Tongue (tissue), 2 donors: Measurements from ENCODE around the gene CCBE1. TPM values are rescaled to one million over a fixed set of nuclear protein-coding genes. Genes with fewer than 3 reads are reported as not detected.
"Not testable (repeated sequence)": the region's sequence is repeated elsewhere in the genome, so short reads cannot be mapped to it uniquely, and the experiment has no call there.

Experiments used
- DNase-seq: peaks from one replicate; pipeline ENCODE4 v3.0.0-alpha.2; 2015
- total RNA-seq: library from RNA; depleted of rRNA; stranded (reverse); fragments of >200 nt; gene quantifications from one replicate; pipeline ENCODE4 v1.2.3, GENCODE V29; 2014

The CCBE1 gene
- 5.3 TPM for total RNA-seq

GRCh38 chr18:59697236-59697932 is at the start of gene CCBE1:
Gene CCBE1 (minus strand): TSS chr18:59697423.
- DNase-seq, result peak; percentile 76

GRCh38 chr18:59744271-59744721 is 47.1 kb upstream of the CCBE1 start:
- DNase-seq, result no peak

GRCh38 chr18:59743566-59743965 is 46.3 kb upstream of the CCBE1 start:
- no peak for DNase-seq

GRCh38 chr18:59742325-59743111 is 45.3 kb upstream of the CCBE1 start:
- no peak for DNase-seq

GRCh38 chr18:59740141-59740540 is 42.9 kb upstream of the CCBE1 start:
- DNase-seq, result no peak

GRCh38 chr18:59737776-59738300 is 40.6 kb upstream of the CCBE1 start:
- DNase-seq, result no peak

GRCh38 chr18:59737335-59737734 is 40.1 kb upstream of the CCBE1 start:
- DNase-seq, result not testable (repeated sequence)

- no peak for DNase-seq
Measured at GRCh38 chr18:59736061-59736460, 38.8 kb upstream of the CCBE1 start.

- DNase-seq, result no peak
Measured at GRCh38 chr18:59735269-59735860, 38.1 kb upstream of the CCBE1 start.

- DNase-seq, result no peak
Measured at GRCh38 chr18:59733421-59733820, 36.2 kb upstream of the CCBE1 start.

- no peak for DNase-seq
Measured at GRCh38 chr18:59730896-59731295, 33.7 kb upstream of the CCBE1 start.

- DNase-seq, result no peak
Measured at GRCh38 chr18:59729781-59730180, 32.6 kb upstream of the CCBE1 start.

GRCh38 chr18:59728816-59729215 is 31.6 kb upstream of the CCBE1 start:
- DNase-seq, result peak; percentile 32

- no peak for DNase-seq
Measured at GRCh38 chr18:59725142-59725541, 27.9 kb upstream of the CCBE1 start.

GRCh38 chr18:59724103-59724502 is 26.9 kb upstream of the CCBE1 start:
- DNase-seq, result no peak

- no peak for DNase-seq
Measured at GRCh38 chr18:59721931-59722330, 24.7 kb upstream of the CCBE1 start.

GRCh38 chr18:59721211-59721610 is 24.0 kb upstream of the CCBE1 start:
- DNase-seq, result no peak

- DNase-seq, result no peak
Measured at GRCh38 chr18:59719544-59720181, 22.4 kb upstream of the CCBE1 start.

- DNase-seq, result no peak
Measured at GRCh38 chr18:59718464-59719157, 21.4 kb upstream of the CCBE1 start.

GRCh38 chr18:59718108-59718463 is 20.9 kb upstream of the CCBE1 start:
- no peak for DNase-seq

- no peak for DNase-seq
Measured at GRCh38 chr18:59717291-59717690, 20.1 kb upstream of the CCBE1 start.

- no peak for DNase-seq
Measured at GRCh38 chr18:59715966-59716369, 18.7 kb upstream of the CCBE1 start.
